Immature natural killer cell (primary cell): ENCODE results near the gene ATP8B1. TPM values are rescaled to one million over a fixed set of nuclear protein-coding genes. Genes with fewer than 3 reads are reported as not detected.

Source experiments
- DNase-seq, 3 donors: peaks; one replicate each; pipeline ENCODE4 v3.0.0; 2022; ENCODE audit warnings: mixed read lengths in 1 of 3
- H3K27ac Mint-ChIP-seq, 6 donors: one replicate each; pipeline ENCODE4 v1.8.0; 2020; ENCODE audit warnings: mixed read lengths in 6 of 6, mild to moderate bottlenecking in 5 of 6, inconsistent platforms in 4 of 6, moderate library complexity in 3 of 6
- H3K27me3 Mint-ChIP-seq, 3 donors: one replicate each; pipeline ENCODE4 v1.8.0; 2020 to 2021; ENCODE audit warnings: low read depth in 3 of 3, mild to moderate bottlenecking in 3 of 3, mixed read lengths in 3 of 3, moderate library complexity in 3 of 3, inconsistent platforms in 1 of 3
- H3K36me3 Mint-ChIP-seq, 3 donors: one replicate each; pipeline ENCODE4 v1.8.0; 2020; ENCODE audit warnings: mixed read lengths in 3 of 3, inconsistent platforms in 2 of 3, mild to moderate bottlenecking in 2 of 3
- H3K4me1 Mint-ChIP-seq, 2 donors: one replicate each; pipeline ENCODE4 v1.8.0; 2020; ENCODE audit warnings: inconsistent platforms in 2 of 2, mild to moderate bottlenecking in 2 of 2, mixed read lengths in 2 of 2, moderate library complexity in 1 of 2
- H3K4me3 Mint-ChIP-seq, 5 donors: one replicate each; pipeline ENCODE4 v1.8.0; 2020; ENCODE audit warnings: mild to moderate bottlenecking in 5 of 5, mixed read lengths in 5 of 5, inconsistent platforms in 3 of 5, moderate library complexity in 3 of 5
- H3K9me3 Mint-ChIP-seq, 6 donors: one replicate each; pipeline ENCODE4 v1.8.0; 2020; ENCODE audit warnings: mild to moderate bottlenecking in 6 of 6, mixed read lengths in 6 of 6, inconsistent platforms in 4 of 6, moderate library complexity in 3 of 6
- polyA plus RNA-seq, 3 donors: library from polyadenylated mRNA; unstranded; fragments of 300-500 nt; fragmentation: Illumina TruSeq; gene quantifications; one replicate each; pipeline ENCODE4 v1.2.3, GENCODE V29; 2021

The ATP8B1 gene
- polyA plus RNA-seq, 3 donors from 2014 or later: 0.55 TPM; not detected in 2

- H3K9me3 Mint-ChIP-seq: peaks cover 0 to 4% (median 1%) of the 10 kb centered on the region in 6 donors
- no peaks in the 10 kb centered on the region for H3K4me1 Mint-ChIP-seq
- DNase-seq: no peak
- peaks cover 2 to 13% (median 6%) of the 10 kb centered on the region in 3 donors for H3K27me3 Mint-ChIP-seq
- H3K36me3 Mint-ChIP-seq: peaks cover 0 to 4% (median 4%) of the 10 kb centered on the region in 3 donors
- no peak overlapping the region for H3K27ac Mint-ChIP-seq
- H3K4me3 Mint-ChIP-seq: no peak overlapping the region
Observed at GRCh38 chr18:57794951-57795728, 8.0 kb downstream of the ATP8B1 start.

GRCh38 chr18:57793302-57793986, 9.7 kb downstream of the ATP8B1 start:
- Mint-ChIP-seq H3K36me3 (peaks cover 0 to 4% (median 3%) of the 10 kb centered on the region in 3 donors), H3K9me3 (peaks cover 0 to 4% (median 1%) of the 10 kb centered on the region in 6 donors), H3K27me3 (peaks cover 2 to 10% (median 6%) of the 10 kb centered on the region in 3 donors), H3K4me1 (no peaks in the 10 kb centered on the region), H3K4me3 (no peak overlapping the region), H3K27ac (no peak overlapping the region)
- DNase-seq: no peak

DNA sequence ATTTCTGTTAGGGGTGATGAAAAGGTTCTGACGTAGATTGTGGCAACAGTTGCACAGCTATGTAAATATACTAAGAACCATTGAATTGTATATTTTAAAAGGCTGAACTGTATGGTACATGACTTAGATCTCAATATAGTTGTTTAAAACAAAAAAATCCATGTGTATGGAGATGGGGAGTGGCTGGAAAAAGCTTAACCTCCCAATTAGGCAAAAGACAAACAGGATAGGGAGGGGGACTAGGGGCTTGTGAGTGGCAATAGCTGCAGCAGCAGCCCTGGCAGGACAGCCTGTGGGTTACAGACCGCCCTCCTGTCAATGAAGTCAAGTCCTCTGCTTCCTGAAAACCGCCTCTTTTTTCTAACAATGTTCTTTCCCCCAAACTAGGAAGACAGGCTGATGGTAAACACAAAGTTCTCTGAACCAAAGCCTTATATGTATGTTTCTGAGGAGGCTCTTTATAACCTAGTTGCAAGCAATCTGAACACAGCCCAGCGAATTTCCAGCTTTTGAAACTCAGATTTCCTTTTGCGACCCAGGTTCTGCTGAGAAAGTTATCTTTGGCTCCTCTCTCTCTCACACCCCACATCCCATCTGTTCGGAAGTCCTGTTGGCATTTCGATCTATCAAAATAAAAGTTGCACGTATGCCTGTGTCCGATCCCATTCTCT, 10.3 kb downstream of the ATP8B1 start:
- DNase-seq: no peak

GRCh38 chr18:57791911-57792310, 11.2 kb downstream of the ATP8B1 start:
- Mint-ChIP-seq H3K4me3 (no peak overlapping the region), H3K27me3 (peaks cover 0 to 10% (median 6%) of the 10 kb centered on the region in 3 donors), H3K36me3 (peaks cover 0 to 5% (median 4%) of the 10 kb centered on the region in 3 donors), H3K9me3 (peaks cover 0 to 4% (median 1%) of the 10 kb centered on the region in 6 donors), H3K27ac (no peak overlapping the region), H3K4me1 (no peaks in the 10 kb centered on the region)
- DNase-seq: no peak

More for the DNA sequence above, 10.3 kb downstream of the ATP8B1 start:
- H3K4me1 Mint-ChIP-seq: no peaks in the 10 kb centered on the region
- H3K4me3 Mint-ChIP-seq: no peak overlapping the region
- H3K27ac Mint-ChIP-seq: no peak overlapping the region
- peaks cover 0 to 4% (median 1%) of the 10 kb centered on the region in 6 donors for H3K9me3 Mint-ChIP-seq
- H3K27me3 Mint-ChIP-seq: peaks cover 0 to 10% (median 6%) of the 10 kb centered on the region in 3 donors
- peaks cover 0 to 4% (median 3%) of the 10 kb centered on the region in 3 donors for H3K36me3 Mint-ChIP-seq

- Mint-ChIP-seq H3K27me3 (peaks cover 0 to 7% (median 6%) of the 10 kb centered on the region in 3 donors), H3K4me3 (no peak overlapping the region), H3K36me3 (peaks cover 0 to 8% (median 4%) of the 10 kb centered on the region in 3 donors), H3K27ac (no peak overlapping the region), H3K4me1 (no peaks in the 10 kb centered on the region), H3K9me3 (peaks cover 0 to 4% (median 1%) of the 10 kb centered on the region in 6 donors)
- DNase-seq: no peak
Observed at GRCh38 chr18:57791192-57791591, 11.9 kb downstream of the ATP8B1 start.

DNA sequence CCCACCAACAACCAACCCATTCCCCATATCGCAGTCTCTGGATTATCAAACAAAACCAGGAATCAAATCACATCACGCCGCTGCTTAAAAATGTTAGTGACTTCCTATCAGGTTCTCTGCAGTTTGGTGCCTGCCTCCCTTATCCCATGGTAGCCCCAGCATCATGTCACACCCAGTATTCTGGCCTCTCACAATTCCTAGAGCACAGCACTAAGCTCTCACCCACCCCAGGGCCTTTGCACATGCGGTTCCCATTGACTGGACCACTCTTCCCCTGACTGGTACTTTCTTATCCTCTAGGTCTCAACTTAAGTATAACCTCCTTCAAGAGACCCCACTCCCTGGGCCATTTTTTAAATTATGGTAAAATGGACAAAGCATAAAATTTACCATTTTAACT, 12.8 kb downstream of the ATP8B1 start:
- Mint-ChIP-seq H3K4me1 (no peaks in the 10 kb centered on the region), H3K27me3 (peaks cover 0 to 7% (median 6%) of the 10 kb centered on the region in 3 donors), H3K9me3 (peaks cover 0 to 3% (median under 1%) of the 10 kb centered on the region in 6 donors), H3K36me3 (peaks cover 0 to 8% (median under 1%) of the 10 kb centered on the region in 3 donors), H3K27ac (no peak overlapping the region), H3K4me3 (no peak overlapping the region)
- DNase-seq: no peak

DNA sequence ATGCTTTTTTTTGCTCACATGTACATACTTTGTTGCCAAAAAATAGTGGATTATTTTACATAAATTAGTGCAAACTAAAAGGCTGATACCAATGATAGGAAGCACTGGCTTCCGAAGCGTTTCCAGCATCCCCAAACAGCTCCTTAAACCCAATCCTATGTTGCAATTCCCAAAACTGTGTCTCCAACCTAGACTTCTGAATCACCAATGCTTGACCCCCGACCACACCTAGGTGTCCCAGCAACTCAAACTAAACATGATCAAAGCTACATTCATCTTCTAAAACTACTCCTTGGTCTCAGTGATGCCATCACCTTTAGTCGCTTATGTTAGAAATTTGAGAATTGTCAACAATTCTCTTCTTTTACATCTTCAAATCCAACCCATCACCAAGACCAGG, 13.4 kb downstream of the ATP8B1 start:
- Mint-ChIP-seq H3K36me3 (peaks cover 0 to 8% (median 0%) of the 10 kb centered on the region in 3 donors), H3K27me3 (peaks cover 0 to 5% (median 4%) of the 10 kb centered on the region in 3 donors), H3K27ac (no peak overlapping the region), H3K4me3 (no peak overlapping the region), H3K4me1 (no peaks in the 10 kb centered on the region), H3K9me3 (peaks cover 0 to 3% (median 0%) of the 10 kb centered on the region in 6 donors)
- no peak for DNase-seq

- H3K27me3 Mint-ChIP-seq: no peaks in the 10 kb centered on the region
- H3K4me3 Mint-ChIP-seq: no peak overlapping the region
- H3K27ac Mint-ChIP-seq: no peak overlapping the region
- DNase-seq: no peak
- peaks cover 0 to 13% (median 4%) of the 10 kb centered on the region in 3 donors for H3K36me3 Mint-ChIP-seq
- H3K9me3 Mint-ChIP-seq: no peaks in the 10 kb centered on the region
- no peaks in the 10 kb centered on the region for H3K4me1 Mint-ChIP-seq
Observed at GRCh38 chr18:57789090-57789489, 14.0 kb downstream of the ATP8B1 start.

GRCh38 chr18:57787068-57787685, 15.9 kb downstream of the ATP8B1 start:
- no peaks in the 10 kb centered on the region for H3K27me3 Mint-ChIP-seq
- no peak overlapping the region for H3K4me3 Mint-ChIP-seq
- DNase-seq: no peak
- H3K4me1 Mint-ChIP-seq: no peaks in the 10 kb centered on the region
- H3K9me3 Mint-ChIP-seq: no peaks in the 10 kb centered on the region
- no peak overlapping the region for H3K27ac Mint-ChIP-seq
- H3K36me3 Mint-ChIP-seq: peaks cover 3 to 16% (median 7%) of the 10 kb centered on the region in 3 donors

GRCh38 chr18:57785751-57786437, 17.2 kb downstream of the ATP8B1 start:
- no peak overlapping the region for H3K27ac Mint-ChIP-seq
- peaks cover 0 to 3% of the 10 kb centered on the region in 2 donors for H3K4me1 Mint-ChIP-seq
- peaks cover 6 to 16% (median 7%) of the 10 kb centered on the region in 3 donors for H3K36me3 Mint-ChIP-seq
- H3K4me3 Mint-ChIP-seq: no peak overlapping the region
- DNase-seq: no peak
- no peaks in the 10 kb centered on the region for H3K27me3 Mint-ChIP-seq
- H3K9me3 Mint-ChIP-seq: no peaks in the 10 kb centered on the region

GRCh38 chr18:57784801-57785114, 18.4 kb downstream of the ATP8B1 start:
- Mint-ChIP-seq H3K36me3 (peaks cover 6 to 15% (median 7%) of the 10 kb centered on the region in 3 donors), H3K27me3 (no peaks in the 10 kb centered on the region), H3K4me1 (peaks cover 6 to 12% of the 10 kb centered on the region in 2 donors), H3K4me3 (no peak overlapping the region), H3K27ac (no peak overlapping the region), H3K9me3 (no peaks in the 10 kb centered on the region)
- DNase-seq: no peak

DNA sequence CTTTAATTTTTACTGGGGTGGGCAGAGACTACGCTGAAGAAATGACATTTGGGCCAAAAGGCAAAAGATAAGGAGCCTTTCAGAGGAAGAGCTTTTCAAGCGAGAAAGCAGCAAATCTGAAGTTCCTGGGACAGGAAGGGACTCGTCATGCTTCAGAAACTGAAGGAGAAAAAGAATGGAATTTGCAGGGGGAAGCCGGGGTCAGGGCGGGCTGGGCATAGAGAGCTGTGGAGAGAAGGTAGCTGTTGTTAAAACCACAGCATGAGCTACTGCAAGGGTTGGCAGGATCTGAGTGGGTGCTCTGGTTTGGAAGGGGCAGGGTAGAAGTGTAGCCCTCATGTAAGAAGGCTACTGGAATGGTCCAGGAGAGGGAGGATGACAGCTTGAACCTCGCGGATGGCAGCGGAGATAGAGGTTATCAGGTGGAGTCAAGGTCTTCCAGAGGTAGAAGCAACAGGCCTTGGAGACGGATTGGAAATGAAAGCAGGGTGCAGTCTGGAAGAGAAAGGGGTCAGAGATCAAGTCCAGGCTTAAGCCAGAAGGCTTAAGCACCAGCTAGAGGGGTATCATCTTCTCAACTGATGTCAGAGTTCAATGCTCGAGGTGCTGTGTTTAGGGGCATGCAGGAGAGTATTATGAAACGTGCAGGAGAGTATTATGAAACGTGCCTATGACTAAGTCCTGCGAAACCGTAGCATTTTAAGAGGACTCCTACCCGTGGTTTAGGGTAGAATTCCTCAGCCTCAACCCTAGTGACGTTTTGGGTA, 18.9 kb downstream of the ATP8B1 start:
- no peak for DNase-seq
- Mint-ChIP-seq H3K27me3 (no peaks in the 10 kb centered on the region), H3K36me3 (peaks cover 6 to 12% (median 7%) of the 10 kb centered on the region in 3 donors), H3K27ac (no peak overlapping the region), H3K4me3 (no peak overlapping the region), H3K4me1 (peaks cover 6 to 12% of the 10 kb centered on the region in 2 donors), H3K9me3 (no peaks in the 10 kb centered on the region)
